NCI-H2081 treated with DMSO at 0.1 percent for 48 hours (cell line): ENCODE data around the gene TMEM167B.
"Not testable (repeated sequence)": the region's sequence is repeated elsewhere in the genome, so short reads cannot be mapped to it uniquely, and the experiment has no call there.

Source experiments
- DNase-seq: peaks from one replicate; lab custom pipeline; 2025; lab: John Stamatoyannopoulos, UW

Gene TMEM167B

DNA sequence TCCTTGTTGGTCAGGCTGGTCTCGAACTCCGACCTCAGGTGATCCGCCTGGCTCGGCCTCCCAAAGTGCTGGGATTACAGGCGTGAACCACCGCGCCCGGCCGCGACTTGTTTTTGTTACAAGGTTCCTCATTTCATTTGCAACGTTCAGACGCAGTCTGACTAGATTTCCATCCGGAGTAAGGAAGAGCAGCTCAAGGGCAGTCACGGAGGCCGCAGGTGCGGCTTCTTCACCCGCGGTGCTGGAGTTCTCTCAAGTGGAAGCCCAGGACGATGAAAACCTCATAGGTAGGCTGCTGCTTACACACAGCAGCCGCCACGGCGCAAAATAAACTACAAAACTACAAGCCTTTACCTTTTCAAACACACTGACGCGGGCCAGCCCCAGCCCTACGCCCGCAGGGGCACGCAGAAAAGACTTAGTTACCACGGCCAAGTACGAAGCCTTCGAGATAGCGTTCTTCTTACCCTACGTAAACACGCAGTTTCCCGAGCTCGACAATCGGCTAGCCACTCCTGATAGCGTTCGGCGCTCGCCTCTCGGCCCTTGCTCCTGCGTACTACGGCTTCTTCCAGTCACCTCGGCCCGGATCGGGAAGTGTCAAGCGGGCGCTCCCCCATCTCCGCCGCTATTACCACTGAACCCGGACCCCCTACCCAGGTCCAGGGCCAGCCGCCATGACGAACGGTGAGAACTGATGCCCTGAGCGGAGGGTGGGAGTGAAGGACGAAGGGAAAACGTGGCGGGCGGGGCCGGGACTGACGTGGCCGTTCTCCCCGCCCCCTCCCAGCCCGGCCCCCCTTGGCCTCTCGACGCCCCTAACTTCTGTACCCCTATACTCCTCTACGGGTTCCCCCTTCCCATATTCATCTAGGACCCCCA is at the start of gene TMEM167B:
Gene TMEM167B (plus strand): TSS at position 569 of the 882 bp plus-strand sequence. CDS start 109 bp downstream, at position 678.
- peak; percentile 54 for DNase-seq

DNA sequence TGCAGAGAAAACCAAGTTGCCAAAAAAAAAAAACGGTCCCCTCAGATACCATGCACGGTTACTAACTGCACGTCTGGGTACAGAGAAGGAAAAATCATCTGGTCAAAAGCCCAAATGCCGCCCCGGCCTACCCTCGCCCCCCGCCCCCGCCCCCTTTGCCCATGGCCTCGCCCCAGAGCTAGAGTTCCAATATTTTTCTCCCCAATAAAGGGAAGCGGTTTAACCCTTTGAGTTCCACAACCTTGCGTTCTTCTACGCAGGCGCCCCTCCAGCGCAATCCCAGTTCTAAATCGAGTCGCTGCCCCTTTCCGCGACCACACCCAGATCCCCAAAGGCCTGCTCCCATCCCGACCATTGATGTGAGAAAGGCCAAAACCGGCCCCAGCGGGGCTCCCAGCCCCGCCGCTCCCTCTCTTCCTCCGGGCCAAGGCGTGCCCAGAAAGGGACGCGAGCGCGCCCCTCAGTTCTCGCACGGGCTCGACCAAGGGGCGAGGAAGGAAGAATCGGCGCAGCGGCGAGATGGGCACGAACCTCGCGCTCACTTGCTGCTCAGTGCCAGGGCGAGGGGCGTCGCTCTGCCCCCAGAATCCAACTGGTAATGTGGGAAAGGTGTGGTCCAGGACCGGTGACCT is 49.5 kb upstream of the TMEM167B start:
- no peak for DNase-seq

DNA sequence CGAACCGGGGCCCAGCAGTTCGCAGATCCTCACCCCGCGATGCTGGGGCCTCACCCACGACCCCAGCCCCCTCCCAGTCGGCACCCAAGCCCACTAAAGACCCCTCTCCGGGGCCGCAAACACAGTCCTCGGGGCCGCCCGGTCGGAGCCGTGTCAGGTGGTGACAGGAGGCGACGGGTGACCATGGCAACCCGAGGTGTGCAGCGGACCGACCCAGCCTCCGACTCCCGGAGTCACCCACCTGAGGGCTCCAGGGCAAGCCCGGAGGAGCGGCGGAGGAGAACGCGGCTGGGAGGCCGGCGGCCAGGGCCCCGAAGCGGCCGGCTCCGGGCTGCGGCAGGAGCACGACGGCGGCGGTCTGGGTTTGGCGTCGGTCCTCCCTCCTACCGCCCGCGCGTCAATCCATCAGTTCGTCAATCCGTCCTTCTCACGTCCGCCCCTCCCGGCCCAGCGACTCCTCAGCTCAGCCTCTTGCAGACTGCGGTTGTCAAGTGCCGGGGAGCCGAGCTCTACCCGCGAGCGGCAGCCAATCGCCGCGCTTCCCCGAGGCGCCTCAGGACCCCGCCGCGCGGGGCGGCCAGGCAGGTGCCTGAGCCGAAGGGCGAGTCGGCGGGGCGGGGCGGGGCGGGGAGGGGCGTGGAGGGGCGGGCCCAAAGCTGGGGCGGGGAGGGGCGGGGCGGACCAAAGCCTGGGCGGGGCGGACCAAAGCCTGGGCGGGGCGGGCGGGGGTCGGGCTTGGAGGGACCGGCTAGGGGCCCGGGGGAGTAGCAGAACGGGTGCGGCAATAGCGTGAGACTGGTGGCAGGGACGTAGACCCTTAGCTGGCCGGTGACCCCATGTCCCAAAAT is 48.7 kb upstream of the TMEM167B start, which contains the start of gene WDR47:
Gene WDR47 (minus strand): TSS at position 482 of the 848 bp plus-strand sequence. CDS start 18,590 bp downstream, outside the sequence.
- DNase-seq = peak; percentile 38

DNA sequence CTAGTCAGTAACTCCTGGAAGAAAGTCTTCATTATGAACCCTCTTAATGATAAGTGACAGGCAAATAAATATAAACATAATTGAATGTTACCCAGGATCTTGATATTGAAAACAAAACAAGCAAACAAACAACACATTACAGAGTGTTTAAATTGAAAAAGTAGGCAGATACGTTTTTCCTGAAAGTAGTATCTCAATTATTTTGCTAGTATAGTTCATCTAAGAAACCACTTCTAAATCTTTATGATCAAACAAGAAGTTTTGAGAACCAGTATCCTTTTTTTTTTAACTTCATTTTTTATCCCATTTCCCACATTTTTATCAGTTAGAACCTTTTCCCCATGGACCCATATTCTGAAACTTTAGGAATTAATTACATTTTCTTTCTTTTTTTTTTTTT is 45.0 kb upstream of the TMEM167B start:
- no peak for DNase-seq

DNA sequence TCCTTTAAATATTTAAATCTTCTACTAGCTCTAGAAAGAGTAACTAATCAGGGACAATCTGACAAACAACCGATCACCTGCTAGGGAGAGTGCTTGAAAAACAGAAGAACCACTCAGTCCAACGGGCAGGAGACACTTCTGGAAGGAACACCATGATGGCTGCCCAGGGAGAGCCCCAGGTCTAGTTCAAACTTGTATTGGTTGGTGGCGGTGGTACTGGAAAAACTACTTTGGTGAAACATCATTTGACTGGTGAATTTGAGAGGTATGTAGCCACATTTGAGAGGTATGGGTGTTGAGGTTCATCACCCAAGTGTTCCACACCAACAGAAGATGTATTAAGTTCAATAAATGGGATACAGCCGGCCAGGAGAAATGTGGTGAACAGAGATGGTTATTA is 43.9 kb upstream of the TMEM167B start:
- DNase-seq = no peak

DNA sequence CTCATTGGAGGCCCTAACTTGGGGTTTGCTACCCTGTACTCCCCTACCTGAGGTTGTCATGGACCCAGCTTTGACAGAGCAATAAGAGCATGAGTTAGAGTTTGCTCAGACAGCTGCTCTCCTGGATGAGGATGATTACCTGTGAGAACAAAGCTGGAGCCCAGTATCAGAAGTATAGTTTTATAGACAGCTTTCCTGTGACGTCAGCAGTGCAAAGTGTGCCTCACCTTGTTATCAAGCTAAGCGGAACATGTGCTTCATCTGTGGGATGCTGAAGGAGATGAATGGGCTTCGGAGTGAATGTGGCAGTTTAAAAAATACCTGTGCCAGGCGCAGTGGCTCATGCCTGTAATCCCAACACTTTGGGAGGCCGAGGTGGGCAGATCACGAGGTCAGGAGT is 43.2 kb upstream of the TMEM167B start:
- no peak for DNase-seq

DNA sequence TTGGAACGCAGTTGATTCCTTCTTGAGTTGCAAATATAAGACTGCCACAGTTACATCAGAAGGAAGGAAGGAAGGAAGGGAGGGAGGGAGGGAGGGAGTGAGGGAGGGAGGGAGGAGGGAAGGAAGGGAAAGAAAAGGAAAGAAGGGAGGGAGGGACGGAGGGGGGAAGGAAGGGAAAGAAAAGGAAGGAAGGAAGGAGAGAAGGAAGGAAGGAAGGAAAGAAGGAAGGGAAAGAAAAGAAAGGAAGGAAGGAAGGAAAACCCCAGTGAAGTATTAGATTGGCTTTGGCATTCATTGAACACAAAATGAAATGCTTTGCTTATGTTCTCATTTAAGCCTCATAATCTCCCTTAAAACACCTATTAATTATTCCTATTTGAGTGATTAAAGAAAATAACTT is 42.2 kb upstream of the TMEM167B start:
- no peak for DNase-seq

DNA sequence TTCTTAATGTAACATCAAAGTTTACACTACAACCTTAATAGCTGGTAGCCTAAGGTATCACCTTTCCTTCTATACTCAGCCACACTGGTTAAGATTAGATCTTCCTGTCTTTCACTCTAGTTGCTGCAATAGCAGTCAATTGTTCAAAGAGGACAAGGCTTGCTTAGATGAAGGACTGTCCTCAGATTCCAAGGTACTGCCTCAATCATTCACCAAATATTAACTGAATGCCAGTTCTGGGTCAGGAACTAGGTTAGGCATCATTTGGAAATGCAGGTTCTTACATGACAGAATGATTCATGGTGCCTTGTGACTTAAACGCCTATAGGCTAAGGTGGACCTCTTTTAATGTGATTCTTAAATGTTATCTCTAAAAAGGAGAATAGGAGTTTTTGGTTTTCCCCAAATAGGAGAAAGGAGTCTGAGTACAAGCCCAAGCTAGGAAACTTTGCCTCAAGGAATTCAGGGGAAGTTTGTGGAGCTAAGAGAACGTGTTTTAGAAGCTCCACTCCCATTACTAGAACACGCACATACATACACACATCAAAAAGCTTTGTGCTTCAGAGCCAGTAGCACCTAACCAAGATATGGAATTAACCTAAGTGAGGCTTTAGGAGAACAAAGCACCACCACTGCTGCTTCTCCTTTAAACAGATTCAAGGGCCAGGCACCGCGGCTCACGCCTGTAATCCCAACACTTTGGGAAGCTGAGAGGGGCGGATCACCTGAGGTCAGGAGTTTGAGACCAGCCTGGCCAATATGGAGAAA is 40.2 kb upstream of the TMEM167B start:
- DNase-seq = no peak

DNA sequence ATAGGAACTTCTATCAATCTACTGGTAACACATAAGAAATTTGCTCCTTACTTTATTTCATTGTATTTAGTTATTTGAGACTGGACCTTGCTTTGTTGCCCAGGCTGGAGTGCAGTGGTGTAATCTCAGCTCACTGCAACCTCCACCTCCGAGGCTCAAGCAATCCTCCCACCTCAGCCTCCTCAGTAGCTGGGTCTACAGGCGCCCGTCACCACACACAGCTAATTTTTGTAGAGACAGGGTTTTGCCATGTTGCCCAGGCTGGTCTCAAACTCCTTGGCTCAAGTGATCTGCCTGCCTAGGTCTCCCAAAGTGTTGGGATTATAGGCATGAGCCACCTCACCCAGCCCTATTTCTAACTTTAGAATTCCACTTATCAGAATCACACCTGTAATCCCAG is 38.4 kb upstream of the TMEM167B start:
- DNase-seq = not testable (repeated sequence)

DNA sequence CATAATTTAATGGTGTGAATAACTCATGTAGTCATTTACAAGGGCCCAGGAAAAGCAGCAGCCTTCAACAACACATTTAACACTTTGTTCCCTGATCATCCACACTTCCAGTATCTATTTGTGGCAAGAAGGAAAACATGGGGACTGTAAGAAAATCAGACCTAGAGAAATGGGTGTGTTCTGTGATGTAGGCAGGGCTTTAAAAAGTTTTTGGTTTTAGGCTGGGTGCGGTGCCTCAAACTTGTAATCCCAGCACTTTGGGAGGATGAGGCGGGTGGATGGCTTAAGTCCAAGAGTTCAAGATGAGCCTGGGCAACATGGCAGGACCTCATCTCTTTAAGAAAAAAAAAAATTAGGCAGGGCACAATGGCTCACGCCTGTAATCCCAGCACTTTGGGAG is 34.5 kb upstream of the TMEM167B start:
- no peak for DNase-seq

DNA sequence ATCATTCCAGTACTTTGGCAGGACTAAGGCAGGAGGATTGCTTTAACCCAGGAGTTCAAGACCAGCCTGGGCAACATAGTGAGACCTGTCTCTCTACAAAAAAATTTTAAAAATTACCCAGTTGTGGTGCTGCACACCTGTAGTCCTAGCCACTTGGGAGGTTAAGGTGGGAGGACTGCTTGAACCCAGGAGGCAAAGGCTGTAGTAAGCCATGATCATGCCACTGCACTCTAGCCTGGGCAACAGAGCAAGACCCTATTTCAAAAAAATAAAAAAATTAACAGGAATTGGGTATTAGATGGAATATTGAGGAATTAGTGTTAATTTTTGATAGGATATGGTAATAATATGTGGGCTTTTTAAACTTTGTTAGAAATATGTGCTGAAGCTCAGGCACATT is 31.5 kb upstream of the TMEM167B start:
- no peak for DNase-seq

DNA sequence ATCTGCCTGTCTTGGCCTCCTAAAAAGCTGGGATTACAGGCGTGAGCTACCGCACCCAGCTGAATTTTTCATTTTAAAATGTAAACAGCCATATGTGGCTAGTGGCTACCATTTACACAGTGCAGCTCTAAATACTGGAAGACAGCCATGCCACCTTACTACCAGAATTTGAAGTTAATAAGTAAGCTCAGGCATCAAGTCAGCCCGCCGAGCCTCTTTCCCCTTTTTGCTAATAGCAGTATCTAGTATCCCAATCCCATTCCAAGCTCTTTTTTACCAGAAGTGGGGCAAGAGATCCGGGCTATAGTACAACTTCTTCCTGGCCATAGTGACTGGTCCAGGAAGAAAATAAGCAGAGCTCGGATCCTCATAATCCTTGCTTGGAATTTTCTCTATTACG is 29.9 kb upstream of the TMEM167B start:
- no peak for DNase-seq

DNA sequence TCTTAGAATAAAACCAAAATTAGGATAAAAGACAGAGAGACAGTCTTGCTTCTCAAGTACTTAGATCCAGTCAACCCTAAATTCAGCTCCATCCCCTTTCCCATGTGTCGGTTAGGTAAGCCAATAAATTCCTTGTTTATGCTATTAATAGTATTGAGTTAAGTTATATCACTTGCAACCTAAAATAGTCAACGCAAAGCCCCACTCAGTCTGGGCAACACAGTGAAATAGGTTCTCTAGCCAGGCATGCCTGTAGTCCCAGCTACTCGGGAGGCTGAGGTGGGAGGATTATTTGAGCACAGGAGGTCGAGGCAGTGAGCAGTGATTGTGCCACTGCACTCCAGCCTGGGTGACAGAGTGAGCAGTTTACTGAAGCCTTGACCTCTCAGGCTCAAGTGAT is 29.4 kb upstream of the TMEM167B start:
- no peak for DNase-seq

DNA sequence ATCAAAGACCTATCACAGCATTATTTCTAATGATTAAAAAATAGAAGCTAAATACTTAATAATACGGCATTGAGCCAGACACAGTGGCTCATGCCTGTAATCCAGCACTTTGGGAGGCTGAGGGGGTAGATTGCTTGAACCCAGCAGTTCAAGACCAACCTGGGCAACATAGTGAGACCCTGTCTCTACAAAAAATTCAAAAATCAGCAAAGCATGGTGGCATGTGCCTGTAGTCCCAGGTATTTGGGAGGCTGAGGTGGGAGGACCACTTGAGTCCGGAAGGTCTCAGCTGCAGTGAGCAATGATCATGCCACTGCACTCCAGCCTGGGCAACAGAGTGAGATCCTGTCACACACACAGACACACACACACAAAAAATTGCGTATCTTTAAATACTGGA is 25.4 kb upstream of the TMEM167B start:
- DNase-seq = no peak

DNA sequence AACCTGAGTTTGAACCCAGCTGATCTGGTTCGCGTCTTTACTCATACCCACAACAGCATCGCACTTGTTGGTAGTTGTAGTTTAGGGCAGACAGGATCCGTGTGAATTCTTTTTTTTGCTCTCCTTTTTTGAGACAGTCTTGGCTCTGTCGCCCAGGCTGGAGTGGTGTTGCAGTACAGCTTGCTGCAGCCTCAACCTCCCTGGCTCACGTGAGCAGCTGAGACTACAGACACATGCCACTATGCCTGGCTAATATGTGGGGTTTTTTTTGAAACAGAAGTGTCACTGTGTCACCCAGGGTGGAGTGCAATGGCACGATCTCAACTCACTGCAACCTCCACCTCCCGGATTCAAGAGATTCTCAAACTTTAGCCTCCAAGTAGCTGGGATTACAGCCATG is 22.7 kb upstream of the TMEM167B start:
- no peak for DNase-seq

DNA sequence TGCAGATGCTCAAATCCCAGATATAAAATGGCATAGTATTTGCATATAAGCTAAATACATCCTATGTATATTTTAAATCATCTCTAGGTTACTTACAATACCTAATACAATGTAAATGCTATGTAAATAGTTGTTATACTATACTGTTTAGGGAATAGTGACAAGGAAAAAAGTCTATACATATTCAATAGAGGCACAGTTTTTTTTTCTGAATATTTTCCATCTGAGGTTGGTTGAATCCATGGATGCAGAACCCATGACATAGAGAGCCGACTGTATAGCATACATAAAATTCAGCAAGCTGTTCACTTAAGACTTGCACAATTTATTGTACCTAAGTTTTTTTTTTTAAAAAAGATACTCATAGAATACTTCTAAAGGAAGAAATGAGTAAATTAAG is 21.3 kb upstream of the TMEM167B start:
- DNase-seq = no peak

DNA sequence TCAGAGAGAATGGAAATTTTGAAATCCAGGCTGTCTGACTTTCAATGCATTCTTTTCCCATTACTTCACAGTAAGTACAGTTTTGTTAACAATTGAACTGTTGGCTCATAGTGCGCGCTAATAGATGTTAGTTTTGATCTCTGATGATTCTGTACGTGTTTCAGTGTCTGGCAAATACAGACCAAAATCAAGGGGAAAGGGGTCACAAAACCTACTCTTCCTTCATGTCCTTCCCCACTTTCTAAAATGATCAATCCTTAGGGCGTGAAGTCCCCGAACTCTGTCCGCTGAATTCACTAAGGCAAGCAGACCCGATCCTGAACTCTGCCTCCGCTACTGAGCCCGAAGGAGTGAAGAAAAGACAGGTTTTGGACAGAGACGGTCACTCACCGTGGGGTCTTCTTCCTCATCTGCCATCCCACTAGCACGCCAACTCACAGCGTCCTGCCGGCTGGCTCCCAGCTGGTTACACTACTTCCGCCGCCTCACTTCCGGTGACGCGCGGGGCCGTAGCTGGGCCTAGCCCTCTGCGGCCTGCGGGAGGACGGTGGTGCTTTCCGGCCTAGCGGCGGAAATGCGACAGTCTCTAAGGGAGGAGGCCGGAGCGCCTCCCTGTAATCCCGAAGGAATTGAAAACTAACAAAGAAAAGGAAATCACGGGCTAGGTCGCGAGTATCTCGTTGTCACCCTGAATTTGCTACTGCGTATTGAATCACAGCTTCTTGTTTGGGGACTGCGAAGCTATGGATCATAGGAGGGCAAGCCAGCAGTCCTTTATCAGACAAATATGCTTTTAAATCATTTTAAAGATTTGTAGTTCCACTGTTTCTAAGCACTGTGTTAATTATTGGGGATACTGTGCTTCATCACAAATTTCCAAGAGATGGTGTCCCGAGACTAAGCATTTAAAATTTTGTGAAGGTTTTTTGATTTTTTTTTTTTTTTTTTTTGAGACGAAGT is 14.8 kb upstream of the TMEM167B start, which contains the start of gene TAF13:
Gene TAF13 (minus strand): TSS at position 473 of the 960 bp plus-strand sequence. CDS start 56 bp downstream, at position 417.
- peak; percentile 74 for DNase-seq

DNA sequence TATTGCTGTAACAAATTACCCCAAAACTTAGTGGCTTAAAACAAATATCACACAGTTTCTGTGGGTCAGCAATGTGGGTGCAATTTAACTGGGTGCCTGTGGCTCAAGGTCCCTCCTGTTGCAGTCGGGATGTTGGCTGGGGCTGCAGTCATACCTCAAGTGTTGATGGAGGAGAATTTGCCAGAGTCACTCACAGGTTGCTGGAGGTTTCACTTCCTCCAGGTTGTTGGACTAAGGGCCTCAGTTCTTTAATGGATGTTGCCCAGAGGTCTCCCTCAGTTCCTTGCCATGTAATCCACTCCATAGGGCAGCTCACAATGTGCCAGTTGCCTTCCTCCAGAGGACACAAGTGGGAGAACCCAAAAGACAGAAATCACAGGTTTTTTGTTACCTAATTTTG is 12.2 kb upstream of the TMEM167B start:
- no peak for DNase-seq

DNA sequence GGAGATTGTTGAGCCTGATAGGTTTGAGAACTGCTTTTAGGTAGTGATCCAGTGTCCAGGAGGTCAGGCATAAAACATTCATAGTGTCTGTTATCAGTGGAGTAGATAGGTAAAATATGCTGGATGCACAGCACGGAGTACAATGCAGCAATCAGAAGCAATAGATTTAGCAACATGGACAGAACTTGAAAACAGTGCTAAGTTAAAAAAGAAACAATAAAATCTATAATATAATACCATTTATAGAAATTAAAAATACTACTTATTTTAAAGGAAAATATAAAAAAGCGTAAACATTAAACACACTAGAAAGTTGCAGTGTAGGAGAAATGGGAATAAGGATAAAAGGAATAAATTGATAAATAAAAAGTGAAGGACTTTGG is 11.3 kb upstream of the TMEM167B start:
- DNase-seq = no peak

DNA sequence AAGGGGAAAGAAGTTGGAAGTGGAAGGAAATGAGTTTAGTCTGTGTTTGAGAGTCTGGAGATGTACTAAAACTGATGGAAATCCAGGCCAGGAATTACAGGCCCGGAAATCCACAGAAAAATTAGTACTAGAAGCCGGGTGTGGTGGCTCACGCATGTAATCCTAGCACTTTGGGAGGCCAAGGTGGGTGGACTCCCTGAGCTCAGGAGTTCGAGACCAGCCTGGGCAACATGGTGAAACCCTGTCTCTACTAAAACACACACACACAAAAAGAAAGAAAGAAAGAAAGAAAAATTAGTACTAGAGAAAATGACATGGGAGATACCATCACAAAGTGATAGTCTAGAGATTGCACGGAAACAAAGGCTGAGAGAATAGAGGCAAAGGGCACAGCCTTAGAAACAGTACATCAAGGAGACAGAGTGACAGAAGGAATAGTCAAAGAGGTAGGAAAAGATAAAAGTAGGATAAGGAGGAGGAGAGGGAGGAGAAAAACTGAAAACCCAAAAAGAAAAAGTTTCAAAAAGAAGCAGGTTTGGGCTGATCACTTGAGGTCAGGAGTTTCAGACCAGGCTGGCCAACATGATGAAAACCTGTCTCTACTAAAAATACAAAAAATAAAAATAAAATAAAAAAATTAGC is 10.0 kb upstream of the TMEM167B start:
- no peak for DNase-seq
